KOPT-K1 (cell line): ENCODE data around the gene MAB21L3.

Experiments
- H3K27ac ChIP-seq: fragments of 200-600 bp; sonication (generic); 2 replicates; pipeline ENCODE4 v1.5.1; 2016; ENCODE audit warnings: antibody characterized with exemption, mild to moderate bottlenecking, low read depth, low read length; ENCODE audit not compliant: poor library complexity, severe bottlenecking
- H3K36me3 ChIP-seq: fragments of 200-600 bp; sonication (generic); 2 replicates; pipeline ENCODE4 v1.5.1; 2017; ENCODE audit warnings: antibody characterized with exemption, mild to moderate bottlenecking, low read length, moderate library complexity; ENCODE audit not compliant: insufficient read depth
- H3K9me3 ChIP-seq: fragments of 200-600 bp; sonication (generic); 2 replicates; pipeline ENCODE4 v1.5.1; 2017; ENCODE audit warnings: antibody characterized with exemption, low read length, mild to moderate bottlenecking; ENCODE audit not compliant: insufficient read depth, poor library complexity, severe bottlenecking

The MAB21L3 gene

DNA sequence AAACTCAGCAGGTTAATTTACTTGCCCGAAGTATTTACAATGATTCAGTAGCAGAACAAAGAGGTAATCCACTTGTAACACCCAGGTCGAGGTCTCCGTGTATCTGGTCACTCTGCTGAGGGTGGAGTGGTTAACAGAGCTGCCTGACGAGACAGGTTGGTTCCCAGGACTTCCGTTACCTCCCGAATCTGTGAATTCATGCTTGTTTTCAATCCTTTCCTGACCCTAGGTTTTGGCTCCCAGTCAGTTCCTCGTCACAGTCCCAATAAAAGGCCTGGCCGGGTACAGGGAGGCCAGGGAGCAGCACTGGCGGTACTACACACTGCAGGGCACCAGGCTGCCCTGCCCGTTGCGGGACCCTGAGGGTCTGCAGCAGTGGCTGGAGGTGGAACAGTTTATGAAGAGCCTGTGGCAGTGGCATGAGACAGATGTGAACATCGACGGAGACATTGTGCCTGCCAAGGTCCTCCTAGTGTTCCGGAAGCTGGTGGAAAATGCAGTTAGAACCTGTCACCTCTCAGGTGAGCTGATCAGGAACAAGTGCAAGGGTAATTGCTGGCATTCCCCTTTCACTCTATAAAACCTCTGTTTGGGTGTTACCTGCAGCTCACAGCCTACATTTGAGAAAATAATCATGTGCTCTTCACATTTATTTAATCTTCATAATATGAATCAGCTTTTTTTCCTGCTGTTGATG lies 12.8 kb downstream of the MAB21L3 start:
- Histone ChIP-seq H3K9me3 (no peaks in the 10 kb centered on the region), H3K36me3 (no peaks in the 10 kb centered on the region), H3K27ac (no peak overlapping the region)

DNA sequence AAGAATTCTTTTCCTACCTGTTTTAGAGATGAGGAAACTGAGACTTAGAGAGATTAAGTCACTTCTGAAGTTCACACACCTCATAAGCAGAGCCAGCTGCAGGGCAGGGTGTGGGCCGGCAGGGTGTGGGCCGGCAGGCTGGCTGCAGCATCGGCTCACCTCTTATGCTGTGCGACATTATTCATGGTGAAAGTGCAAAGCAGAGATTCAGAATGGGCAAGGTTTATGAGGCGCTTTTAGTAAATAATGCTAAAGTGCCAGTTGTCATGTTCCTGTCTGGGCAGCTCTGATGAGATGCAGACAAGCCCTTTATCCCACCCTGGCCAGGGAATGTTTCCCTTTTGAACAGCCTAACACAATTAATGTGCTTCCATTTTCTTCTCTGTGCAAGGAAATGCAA lies 14.6 kb downstream of the MAB21L3 start:
- H3K9me3 ChIP-seq = no peaks in the 10 kb centered on the region
- H3K27ac ChIP-seq = no peak overlapping the region
- H3K36me3 ChIP-seq = no peaks in the 10 kb centered on the region

DNA sequence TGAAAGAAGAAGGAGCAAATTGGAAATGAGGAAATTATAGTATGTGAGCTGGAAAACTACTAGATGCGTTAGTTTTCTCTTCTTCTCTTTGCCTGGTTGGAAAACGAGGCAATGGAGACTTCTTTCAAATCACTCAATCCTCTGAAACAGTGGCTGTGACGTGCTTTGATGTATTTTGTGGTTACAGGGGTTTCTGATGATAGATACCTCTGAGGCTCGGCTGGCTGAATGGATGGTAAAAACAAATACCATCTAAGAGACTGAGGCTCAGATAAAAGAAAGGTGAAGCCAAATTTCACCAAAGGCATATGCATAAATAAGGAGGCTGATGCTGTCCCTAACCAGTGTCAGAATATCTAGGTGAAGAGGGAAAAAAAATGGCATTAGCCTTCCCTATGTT lies 15.1 kb downstream of the MAB21L3 start:
- Histone ChIP-seq H3K36me3 (no peaks in the 10 kb centered on the region), H3K27ac (no peak overlapping the region), H3K9me3 (no peaks in the 10 kb centered on the region)

DNA sequence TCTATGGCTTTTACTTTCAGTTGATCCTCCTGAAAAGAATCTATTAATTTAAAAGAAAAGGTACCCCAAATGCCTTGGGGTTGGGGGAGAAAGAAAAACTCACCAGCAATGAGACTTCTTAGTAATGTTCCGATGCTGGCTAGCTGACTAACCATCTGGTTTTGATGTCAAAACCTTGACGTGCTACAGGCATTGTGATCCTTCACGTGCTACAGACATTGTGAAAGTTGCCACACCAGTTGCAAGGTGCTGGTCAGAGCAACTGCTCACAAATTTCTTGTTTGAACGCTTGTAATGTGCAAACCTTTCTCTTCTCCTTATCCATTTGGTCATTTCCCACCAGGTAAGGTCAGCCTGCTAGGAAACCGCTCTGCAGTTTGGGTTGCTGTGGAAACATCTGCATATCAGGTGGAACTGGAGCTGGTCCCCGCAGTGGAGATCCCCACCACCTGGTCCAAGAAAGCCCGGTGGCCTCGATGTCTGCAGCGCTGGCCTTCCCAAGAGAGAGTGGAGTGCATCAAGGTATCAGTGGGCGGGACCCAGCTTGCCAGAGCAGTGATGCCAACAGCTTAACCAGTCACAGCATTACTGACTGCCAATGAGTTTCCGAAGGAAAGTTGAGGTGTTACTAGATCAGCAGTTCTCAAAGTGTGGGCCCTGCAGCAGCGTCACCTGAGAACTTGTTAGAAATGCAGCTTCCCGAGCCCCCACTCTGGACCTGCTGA lies 16.1 kb downstream of the MAB21L3 start:
- Histone ChIP-seq H3K9me3 (no peaks in the 10 kb centered on the region), H3K36me3 (no peaks in the 10 kb centered on the region), H3K27ac (no peak overlapping the region)

DNA sequence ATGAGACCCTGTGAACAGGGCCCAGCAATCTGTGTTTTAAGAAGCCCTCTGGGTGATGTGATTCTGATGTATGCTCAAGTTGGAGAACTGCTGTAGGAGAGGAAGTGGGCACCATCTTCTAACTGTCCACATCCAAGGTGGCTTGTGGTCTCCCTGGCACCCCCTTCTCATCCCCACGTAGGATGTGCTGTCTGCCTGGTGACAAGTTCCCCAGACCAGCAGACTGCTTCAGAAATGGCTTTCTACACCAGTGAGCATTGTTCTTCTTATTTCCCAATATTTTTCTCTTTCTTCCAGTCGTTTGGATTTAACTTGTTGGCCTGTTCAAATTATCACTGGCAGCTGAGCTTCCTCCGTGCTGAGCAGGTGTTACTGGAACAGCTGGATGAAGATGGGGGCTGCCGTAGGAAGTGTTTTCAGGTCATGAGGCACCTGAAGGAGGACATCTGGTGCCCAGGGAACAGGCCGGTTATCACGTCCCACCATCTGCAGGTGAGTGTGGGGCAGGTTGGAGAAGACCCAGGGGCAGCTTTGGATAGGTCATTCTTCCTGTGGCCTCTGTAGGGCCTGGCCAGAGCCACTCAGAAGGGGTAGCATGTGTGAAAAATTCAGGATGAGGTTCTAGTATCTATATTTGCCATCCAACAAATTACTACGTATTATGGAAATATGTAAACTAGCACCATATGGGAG lies 16.8 kb downstream of the MAB21L3 start:
- H3K36me3 ChIP-seq = no peaks in the 10 kb centered on the region
- no peaks in the 10 kb centered on the region for H3K9me3 ChIP-seq
- no peak overlapping the region for H3K27ac ChIP-seq

DNA sequence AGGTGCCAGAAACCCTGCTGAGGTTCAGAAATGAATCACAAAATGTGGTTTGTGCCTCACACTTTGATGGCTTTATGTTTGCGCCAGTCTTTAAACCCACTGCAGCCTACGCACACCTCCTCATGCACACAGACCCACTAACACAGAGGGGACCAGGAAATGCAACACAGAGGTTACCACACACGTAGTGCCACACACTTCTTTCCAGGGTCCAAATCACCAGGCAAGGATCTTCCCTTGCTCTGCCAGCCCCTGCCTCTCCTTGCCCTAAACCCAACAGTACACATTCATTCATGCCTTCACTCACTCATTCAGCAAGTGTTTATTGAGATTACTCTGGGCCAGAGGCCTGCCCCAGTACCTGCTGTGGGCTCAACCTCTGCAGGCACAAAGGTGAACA lies 17.5 kb downstream of the MAB21L3 start:
- H3K27ac ChIP-seq = no peak overlapping the region
- H3K36me3 ChIP-seq = no peaks in the 10 kb centered on the region
- H3K9me3 ChIP-seq = no peaks in the 10 kb centered on the region

DNA sequence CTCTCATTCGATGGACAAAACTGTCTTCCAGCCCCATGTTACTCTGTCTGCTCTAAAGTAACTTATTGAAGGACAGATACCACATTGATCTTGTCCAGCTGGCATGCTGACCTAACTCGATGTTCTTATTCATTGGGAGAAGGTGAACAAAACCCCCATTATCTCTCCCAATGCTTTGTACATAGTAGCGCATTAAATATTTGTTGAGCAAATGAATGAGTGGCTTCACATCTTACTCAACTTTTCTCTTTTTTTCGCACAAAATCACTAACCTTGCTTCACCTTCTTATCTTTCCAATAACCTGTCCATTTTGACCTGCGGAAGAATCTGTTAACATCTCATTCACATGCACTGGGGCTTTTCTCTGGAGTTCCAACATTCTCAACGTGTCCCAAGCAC lies 18.3 kb downstream of the MAB21L3 start:
- H3K27ac ChIP-seq = no peak overlapping the region

DNA sequence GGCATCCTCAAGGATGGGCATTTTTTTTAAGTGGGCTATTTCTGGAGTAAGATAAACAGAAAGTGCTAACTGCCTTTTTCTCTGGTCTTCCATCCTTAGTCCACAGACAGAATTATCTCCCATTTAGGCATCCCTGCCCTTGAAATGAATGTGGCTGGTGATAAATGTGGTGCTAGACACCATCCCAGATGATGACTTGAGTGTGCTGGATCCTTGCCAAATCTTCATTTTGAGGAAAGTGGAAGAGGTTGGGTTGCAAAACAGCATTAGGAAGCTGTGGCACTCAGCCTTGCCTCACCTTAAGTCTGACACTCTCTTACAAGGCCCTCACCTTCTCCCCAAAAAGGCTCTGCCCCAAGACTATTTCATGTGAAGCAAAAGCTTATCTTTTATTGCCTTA lies 19.2 kb downstream of the MAB21L3 start:
- H3K9me3 ChIP-seq = no peaks in the 10 kb centered on the region
- no peak overlapping the region for H3K27ac ChIP-seq
- H3K36me3 ChIP-seq = no peaks in the 10 kb centered on the region

More for the DNA sequence above, 18.3 kb downstream of the MAB21L3 start:
- Histone ChIP-seq H3K36me3 (no peaks in the 10 kb centered on the region), H3K9me3 (no peaks in the 10 kb centered on the region)

DNA sequence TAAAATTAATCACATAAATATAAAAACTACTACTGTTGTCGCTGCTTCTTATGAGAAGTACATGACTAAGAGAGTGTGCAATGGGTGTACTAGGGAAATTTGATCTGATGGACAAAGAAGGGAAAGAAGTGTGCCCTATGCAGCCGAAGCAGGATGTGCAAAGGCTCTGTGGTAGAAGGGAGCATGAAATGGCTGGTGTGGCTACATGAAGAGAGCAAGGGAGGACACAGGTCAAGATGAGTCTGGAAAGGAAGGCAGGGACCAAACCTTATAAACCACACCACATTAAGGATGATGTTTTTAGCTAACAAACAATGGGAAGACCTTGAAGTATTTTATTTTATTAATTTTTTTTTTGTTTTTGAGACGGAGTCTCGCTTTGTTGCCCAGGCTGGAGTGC lies 20.0 kb downstream of the MAB21L3 start:
- Histone ChIP-seq H3K36me3 (no peaks in the 10 kb centered on the region), H3K9me3 (no peaks in the 10 kb centered on the region), H3K27ac (no peak overlapping the region)

DNA sequence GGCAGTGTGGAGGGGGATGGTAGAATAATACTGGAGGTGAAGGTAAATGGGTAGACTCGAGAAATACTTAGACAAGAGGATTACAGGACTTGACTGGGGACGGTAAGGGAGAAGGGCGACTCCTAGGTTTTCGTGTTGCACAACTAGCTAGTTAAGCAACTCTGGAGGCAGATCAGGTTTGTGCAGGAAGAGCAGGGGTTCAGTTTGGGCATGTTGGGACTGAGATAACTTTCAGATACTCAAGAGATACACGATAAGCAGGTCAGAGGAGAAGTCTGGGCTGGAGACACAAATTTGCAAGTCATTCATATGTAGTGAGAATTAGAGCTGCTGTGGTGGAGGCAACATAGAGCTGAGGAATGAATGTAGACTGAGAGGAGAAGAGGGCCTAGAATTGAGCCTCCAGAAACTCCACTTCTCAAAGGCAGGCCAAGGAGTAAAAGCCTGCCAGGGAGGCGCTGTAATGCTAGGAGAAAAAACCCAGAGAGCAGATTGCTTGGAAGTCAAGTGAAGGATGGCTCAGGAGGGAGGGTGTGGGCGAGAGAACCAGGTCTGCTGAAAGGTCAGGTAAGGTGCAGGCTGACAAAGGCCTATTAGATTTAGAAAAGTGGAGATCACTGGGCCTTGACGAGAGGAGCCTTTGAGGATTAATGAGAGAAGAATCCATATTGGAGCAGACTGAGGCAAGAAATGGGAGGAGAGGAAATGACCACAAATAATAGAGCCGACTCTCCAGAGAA lies 20.8 kb downstream of the MAB21L3 start:
- H3K9me3 ChIP-seq = no peaks in the 10 kb centered on the region
- H3K27ac ChIP-seq = no peak overlapping the region
- no peaks in the 10 kb centered on the region for H3K36me3 ChIP-seq

DNA sequence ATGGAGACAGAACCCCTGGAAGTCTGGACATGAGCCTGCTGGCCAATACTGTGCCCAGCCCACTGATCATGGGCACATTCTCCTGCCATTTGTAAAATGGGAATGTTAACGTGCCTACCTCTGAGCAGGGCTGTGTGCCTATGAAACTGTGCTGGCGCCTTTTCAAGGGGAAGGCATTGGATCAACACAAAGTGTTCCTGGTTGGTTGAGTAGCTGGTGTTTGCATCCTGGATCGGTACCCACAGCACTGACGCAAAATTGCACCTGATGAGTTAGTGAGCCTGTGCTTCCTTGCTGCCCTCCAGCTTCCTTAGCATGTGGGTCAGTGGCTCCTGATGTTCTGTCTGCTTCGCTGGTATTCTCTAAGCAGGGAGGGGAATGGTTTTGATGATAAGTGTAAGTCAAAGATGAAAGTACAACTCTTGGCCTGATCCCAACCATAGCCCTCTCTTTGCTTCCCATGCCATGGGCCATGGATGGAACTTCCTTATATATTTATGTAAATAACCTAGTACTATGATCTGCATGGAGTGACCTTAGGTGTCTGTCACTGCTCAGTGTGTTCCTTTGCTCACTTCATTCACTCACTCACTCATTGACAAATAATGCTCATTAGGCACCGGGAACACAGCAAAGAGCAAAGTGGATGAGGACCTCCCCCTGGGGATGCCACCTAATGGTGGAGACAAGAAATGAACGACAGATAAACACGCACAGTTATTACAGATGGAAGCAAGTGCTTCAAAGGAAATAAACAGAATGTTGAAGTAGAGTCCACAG lies 22.7 kb downstream of the MAB21L3 start:
- no peak overlapping the region for H3K27ac ChIP-seq
- no peaks in the 10 kb centered on the region for H3K36me3 ChIP-seq
- no peaks in the 10 kb centered on the region for H3K9me3 ChIP-seq

DNA sequence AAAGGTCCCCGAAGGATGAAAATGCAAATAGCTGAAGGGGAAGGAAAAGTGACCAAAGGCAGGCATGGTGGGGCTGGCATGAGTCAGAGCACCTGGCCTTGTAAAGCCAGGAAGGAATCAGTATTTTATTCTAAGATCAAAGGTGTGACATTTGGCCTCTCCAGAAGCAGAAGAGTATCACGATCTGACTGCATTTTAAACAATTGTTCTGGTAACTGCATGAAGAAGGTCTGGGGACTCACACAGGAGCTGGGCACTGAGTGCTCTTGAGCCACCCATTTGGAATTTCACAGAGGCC lies 23.2 kb downstream of the MAB21L3 start:
- no peaks in the 10 kb centered on the region for H3K9me3 ChIP-seq
- no peaks in the 10 kb centered on the region for H3K36me3 ChIP-seq
- no peak overlapping the region for H3K27ac ChIP-seq

DNA sequence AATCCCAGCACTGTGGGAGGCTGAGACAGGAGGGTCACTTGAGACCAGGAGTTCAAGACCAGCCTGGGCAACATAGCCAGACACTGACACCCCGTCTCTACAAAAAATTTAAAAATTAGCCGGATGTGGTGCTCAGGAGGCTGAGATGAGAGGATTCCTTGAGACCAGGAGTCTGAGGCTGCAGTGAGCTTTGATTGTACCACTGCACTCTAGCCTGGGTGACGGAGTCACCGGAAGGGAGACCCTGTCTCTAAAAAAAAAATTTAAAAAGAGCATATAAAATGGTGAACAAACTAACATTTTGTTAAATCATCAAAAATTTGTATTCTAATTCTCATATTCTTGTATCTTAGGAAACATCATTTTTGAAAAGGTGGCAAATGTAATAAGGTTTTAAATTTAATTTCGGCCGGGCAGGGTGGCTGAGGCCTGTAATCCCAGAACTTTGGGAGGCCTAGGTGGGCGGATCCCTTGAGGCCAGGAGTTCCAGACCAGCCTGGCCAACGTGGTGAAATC lies 27.1 kb downstream of the MAB21L3 start:
- Histone ChIP-seq H3K27ac (peak overlapping the region; percentile 28), H3K9me3 (no peaks in the 10 kb centered on the region), H3K36me3 (no peaks in the 10 kb centered on the region)

DNA sequence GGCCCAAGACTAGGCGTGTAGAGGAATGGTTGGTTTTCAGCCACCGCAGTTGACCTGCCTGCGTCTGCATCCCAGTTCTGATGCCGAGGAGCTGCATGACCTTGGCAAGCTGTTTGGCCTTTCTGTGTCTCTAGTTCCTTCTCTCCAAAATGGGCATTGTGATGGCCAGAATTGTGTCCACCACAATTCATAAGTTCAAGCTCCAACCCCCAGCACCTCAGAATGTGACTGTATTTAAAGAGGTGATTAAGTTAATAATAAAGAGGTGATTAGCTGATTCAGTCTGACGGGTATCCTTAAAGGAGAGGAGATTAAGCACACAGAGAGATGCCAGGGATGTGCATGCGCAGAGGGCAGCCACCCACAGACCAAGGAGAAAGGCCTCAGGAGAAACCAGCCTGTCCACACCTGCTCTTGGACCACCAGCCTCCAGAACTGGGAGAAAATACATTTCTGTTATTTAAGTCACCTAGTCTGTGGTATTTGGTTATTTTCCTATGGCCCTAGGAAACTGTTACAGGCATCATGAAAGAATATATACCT lies 28.5 kb downstream of the MAB21L3 start:
- no peaks in the 10 kb centered on the region for H3K36me3 ChIP-seq
- no peak overlapping the region for H3K27ac ChIP-seq
- peaks cover 11% of the 10 kb centered on the region for H3K9me3 ChIP-seq
